GM12878 (cell line): ENCODE results near the gene ADGRV1. TPM values are rescaled to one million over a fixed set of nuclear protein-coding genes. Genes with fewer than 3 reads are reported as not detected.

Experiments
- ATAC-seq: fragments of 200-7000 bp; cut with Tn5 transposase; 3 replicates; pipeline ENCODE4 v1.9.1; 2020; ENCODE audit warnings: mild to moderate bottlenecking, moderate library complexity
- BruUV-seq: library from RNA; stranded (reverse); fragments of 400-500 nt; replicated peaks from 2 replicates; lab custom pipeline; 2021; lab: Mats Ljungman, UMichigan
- CTCF ChIA-PET: fragments of 300-600 bp; sonication (Branson Sonifier 250); formaldehyde crosslinking; extraction: SDS; loops from one replicate; lab custom pipeline; 2021; ENCODE audit warnings: inconsistent platforms; lab: Yijun Ruan, JAX
- POLR2A ChIA-PET: fragments of 350-600 bp; formaldehyde crosslinking; extraction: SDS; loops from one replicate; lab custom pipeline; 2021; ENCODE audit warnings: inconsistent platforms; lab: Charles Lee
- RAD21 ChIA-PET: fragments of 300-600 bp; sonication (Branson Sonifier 250); formaldehyde crosslinking; loops from one replicate; lab custom pipeline; 2023; ENCODE audit warnings: antibody characterized with exemption; ENCODE audit not compliant: unreplicated experiment; lab: Charles Lee
- SMC1A ChIA-PET: fragments of 300-600 bp; sonication (Branson Sonifier 250); formaldehyde crosslinking; loops from one replicate; lab custom pipeline; 2023; ENCODE audit not compliant: unreplicated experiment, uncharacterized antibody; lab: Charles Lee
- DNase-seq: peaks from one replicate; pipeline ENCODE4 v3.0.0-alpha.2; 2011; ENCODE audit warnings: low read depth, low spot score
- FAIRE-seq: peaks from 3 replicates; lab custom pipeline; 2011; peaks lifted over from hg19 to GRCh38; lab: Jason Lieb, UNC
- H2AFZ ChIP-seq: 2 replicates; pipeline ENCODE4 v1.6.0; 2011; ENCODE audit warnings: low read depth, low read length, control low read depth; ENCODE audit not compliant: control insufficient read depth
- H3K27ac ChIP-seq: 2 replicates; pipeline ENCODE4 v1.5.1; 2011; ENCODE audit warnings: control low read depth; ENCODE audit not compliant: control insufficient read depth, insufficient read depth
- H3K27me3 ChIP-seq, 2 experiments: replicated peaks in 1 of 2; 2 replicates each; pipeline versions ENCODE4 v1.6.0 to v1.6.1; 2011; ENCODE audit warnings: low read length in 1 of 2; ENCODE audit not compliant: control insufficient read depth in 2 of 2, insufficient read depth in 2 of 2
- H3K36me3 ChIP-seq, 2 experiments: 2 replicates each; pipeline ENCODE4 v1.5.1; 2011; ENCODE audit warnings: low read length in 1 of 2; ENCODE audit not compliant: control insufficient read depth in 2 of 2, insufficient read depth in 2 of 2
- H3K4me1 ChIP-seq: 2 replicates; pipeline ENCODE4 v1.6.1; 2011; ENCODE audit warnings: mild to moderate bottlenecking, low read length, moderate library complexity, mixed read lengths; ENCODE audit not compliant: control insufficient read depth, insufficient read depth
- H3K4me2 ChIP-seq: 2 replicates; pipeline ENCODE4 v1.6.0; 2011; ENCODE audit warnings: control low read depth; ENCODE audit not compliant: control insufficient read depth, insufficient read depth
- H3K4me3 ChIP-seq: fragments of 200-600 bp; sonication (generic); 2 replicates; pipeline ENCODE4 v1.5.1; 2016
- H3K79me2 ChIP-seq: 2 replicates; pipeline ENCODE4 v1.6.0; 2011; ENCODE audit warnings: low read length; ENCODE audit not compliant: control insufficient read depth, insufficient read depth
- H3K9ac ChIP-seq: 2 replicates; pipeline ENCODE4 v1.8.0; 2011; ENCODE audit warnings: low read length, control low read depth, mixed read lengths; ENCODE audit not compliant: control insufficient read depth, insufficient read depth
- H3K9me3 ChIP-seq: replicated peaks from 3 replicates; pipeline ENCODE4 v1.5.1; 2011; ENCODE audit warnings: mild to moderate bottlenecking, low read length; ENCODE audit not compliant: control insufficient read depth, insufficient read depth
- H4K20me1 ChIP-seq: 2 replicates; pipeline ENCODE4 v1.6.0; 2011; ENCODE audit not compliant: control insufficient read depth, insufficient read depth
- CBFB ChIP-seq: IDR thresholded peaks from 2 replicates; pipeline ENCODE4 v1.6.1; 2016; ENCODE audit warnings: antibody characterized with exemption, low read depth
- ELK1 ChIP-seq: IDR thresholded peaks from 2 replicates; pipeline ENCODE4 v1.6.1; 2012; ENCODE audit warnings: low read depth, low read length, improper control_type of control experiment
- HDAC6 ChIP-seq: fragments of 200-600 bp; sonication (generic); IDR thresholded peaks from one replicate; pipeline ENCODE4 v1.8.0; 2017; ENCODE audit warnings: antibody characterized with exemption; ENCODE audit not compliant: unreplicated experiment
- IKZF2 ChIP-seq, 2 experiments: fragments of 450-650 bp; IDR thresholded peaks; 2 replicates each; pipeline ENCODE4 v1.6.1; 2017; ENCODE audit warnings: mild to moderate bottlenecking in 2 of 2, moderate library complexity in 2 of 2
- KLF5 ChIP-seq: fragments of 450-650 bp; IDR thresholded peaks from 2 replicates; pipeline ENCODE4 v1.6.1; 2014; ENCODE audit warnings: mild to moderate bottlenecking; ENCODE audit not compliant: partially characterized antibody
- NR2C1 ChIP-seq: fragments of 450-650 bp; IDR thresholded peaks from 2 replicates; pipeline ENCODE4 v1.6.1; 2017; ENCODE audit warnings: antibody characterized with exemption, mild to moderate bottlenecking, moderate library complexity
- PKNOX1 ChIP-seq: fragments of 450-650 bp; IDR thresholded peaks from 2 replicates; pipeline ENCODE4 v1.6.1; 2016; ENCODE audit warnings: mild to moderate bottlenecking
- RELA ChIP-seq: fragments of 450-650 bp; IDR thresholded peaks from 2 replicates; pipeline ENCODE4 v1.8.0; 2014; ENCODE audit warnings: borderline replicate concordance; ENCODE audit not compliant: partially characterized antibody
- STAT3 ChIP-seq: IDR thresholded peaks from 2 replicates; pipeline ENCODE4 v1.6.1; 2011; ENCODE audit warnings: low read depth, low read length, improper control_type of control experiment
- TCF12 ChIP-seq: IDR thresholded peaks from 2 replicates; pipeline ENCODE4 v1.6.1; 2011; ENCODE audit warnings: low read depth, mild to moderate bottlenecking, low read length
- YY1 ChIP-seq: IDR thresholded peaks from 2 replicates; pipeline ENCODE4 v1.6.1; 2011; ENCODE audit warnings: low read depth, mild to moderate bottlenecking, low read length
- ZNF592 ChIP-seq: fragments of 450-650 bp; IDR thresholded peaks from 2 replicates; pipeline ENCODE4 v1.6.1; 2017; ENCODE audit warnings: mild to moderate bottlenecking, moderate library complexity
- WGBS: methylation state at CpG from one replicate; pipeline ENCODE4 v1.1.6; 2016; ENCODE audit warnings: low lambda C conversion rate; ENCODE audit not compliant: insufficient replicate concordance, insufficient coverage; ENCODE audit errors: missing lambda C conversion rate; 5-methylcytosine and 5-hydroxymethylcytosine counted together
- in situ Hi-C: fragments of 300-500 bp; cut with MboI; formaldehyde crosslinking; loops from 9 replicates; pipeline ENCODE4 v1.14.3; 2018; ENCODE audit warnings: mixed read lengths
- intact Hi-C: fragments of 100-400 bp; cut with micrococcal nuclease; formaldehyde crosslinking; loops from one replicate; pipeline ENCODE4 v1.14.2; 2022; ENCODE audit not compliant: unreplicated experiment
- polyA plus RNA-seq, 11 experiments: library from polyadenylated mRNA; depleted of rRNA in 4 of 11; unstranded in 6 of 11; stranded (reverse) in 5 of 11; fragments of >200 nt; fragmentation: Nextera tagmentation in 4 of 11; fragmentation: Illumina TruSeq in 1 of 11; extraction: Ambion mirVana in 4 of 11; extraction: Trizol in 1 of 11; gene quantifications; 1 replicate in 1 of 11; 2 replicates in 10 of 11; pipeline versions ENCODE4 v1.2.1 to v1.2.3, GENCODE V29; 2011 to 2016; ENCODE audit warnings: inconsistent platforms in 2 of 11, missing spikeins in 2 of 11, low read depth in 1 of 11
- total RNA-seq, 4 experiments: library from RNA; depleted of rRNA in 3 of 4; stranded (reverse); fragments of >200 nt in 3 of 4; fragmentation: Illumina TruSeq in 1 of 4; extraction: Trizol in 1 of 4; gene quantifications; 2 replicates each; pipeline versions ENCODE4 v1.2.1 to v1.2.3, GENCODE V29; 2013 to 2021

Gene ADGRV1
- total and polyA plus RNA-seq, 10 of the 15 experiments (the other 5 are each of a cell fraction or from before 2014, with no cell fraction given), result 0.04 to 8.1 (median 0.16) TPM; not detected in 1

- no peak overlapping the region for H3K4me2 ChIP-seq
- ChIA-PET SMC1A (interaction anchor here (1.0 to 1.3 kb wide), 3 partner anchors 10 to 49 kb away, joined by 4 to 7 read pairs (median 4); no protein-coding TSS in a partner anchor), RAD21 (no interaction called here), CTCF (interaction anchor here (0.5 to 1.7 kb wide), 4 partner anchors 53 to 229 kb away, joined by 3 to 5 read pairs (median 3); no protein-coding TSS in a partner anchor), POLR2A (interaction anchor here (0.6 kb wide), 1 partner anchor 9 kb away, joined by 7 read pairs; no protein-coding TSS in a partner anchor)
- DNase-seq (no peak), FAIRE-seq (no peak), ATAC-seq (no peak)
- H3K4me3 ChIP-seq, result no peak overlapping the region
- no peaks in the 10 kb centered on the region for H3K36me3 ChIP-seq
- TF ChIP-seq HDAC6 (no peak), TCF12 (no peak)
- BruUV-seq, result no TSS peak
- intact Hi-C loops, result no loop called here
- H3K27me3 ChIP-seq, result no peaks in the 10 kb centered on the region
- no peaks in the 10 kb centered on the region for H4K20me1 ChIP-seq
- no peaks in the 10 kb centered on the region for H3K4me1 ChIP-seq
- no peak overlapping the region for H2AFZ ChIP-seq
- no peaks in the 10 kb centered on the region for H3K9me3 ChIP-seq
- WGBS, result 95% methylated on average over 1 of the region's 1 CpG
- in situ Hi-C loops, result no loop called here
- no peak overlapping the region for H3K9ac ChIP-seq
- H3K79me2 ChIP-seq, result no peaks in the 10 kb centered on the region
- no peak overlapping the region for H3K27ac ChIP-seq
Measured at GRCh38 chr5:91156242-91156641, 597.6 kb downstream of the ADGRV1 start.

GRCh38 chr5:91158011-91158410 lies 599.4 kb downstream of the ADGRV1 start:
- intact Hi-C loops, result no loop called here
- ChIA-PET POLR2A (no interaction called here), CTCF (interaction anchor here (1.5 to 1.7 kb wide), 2 partner anchors 21 to 227 kb away, joined by 3 to 5 read pairs; no protein-coding TSS in a partner anchor), RAD21 (no interaction called here), SMC1A (interaction anchor here (1.5 to 1.7 kb wide), 2 partner anchors 47 to 229 kb away, joined by 3 to 4 read pairs; no protein-coding TSS in a partner anchor)
- no peak overlapping the region for H3K4me3 ChIP-seq
- BruUV-seq, result no TSS peak
- no peak overlapping the region for H3K9ac ChIP-seq
- H3K4me1 ChIP-seq, result peaks cover 13% of the 10 kb centered on the region
- H3K36me3 ChIP-seq, result no peaks in the 10 kb centered on the region
- WGBS, result 90% methylated on average over 1 of the region's 1 CpG
- H3K79me2 ChIP-seq, result no peaks in the 10 kb centered on the region
- H3K27me3 ChIP-seq, result no peaks in the 10 kb centered on the region
- in situ Hi-C loops, result no loop called here
- no peaks in the 10 kb centered on the region for H4K20me1 ChIP-seq
- no peak overlapping the region for H3K27ac ChIP-seq
- FAIRE-seq, result no peak
- no peak for DNase-seq
- no peak overlapping the region for H2AFZ ChIP-seq
- H3K9me3 ChIP-seq, result no peaks in the 10 kb centered on the region
- no peak overlapping the region for H3K4me2 ChIP-seq
- ATAC-seq, result no peak
- TF ChIP-seq ZNF592, result no peak
- no peak for TF ChIP-seq YY1
- TF ChIP-seq ELK1, result no peak
- TF ChIP-seq PKNOX1, result no peak
- no peak for TF ChIP-seq NR2C1
- TF ChIP-seq IKZF2 (IDR thresholded peaks at IDR 0.05), result no peak
- no peak for TF ChIP-seq KLF5
- no peak for TF ChIP-seq RELA
- no peak for TF ChIP-seq STAT3
- no peak for TF ChIP-seq CBFB
